Vagina (tissue), 2 donors: ENCODE data around the gene POU2F3. TPM values are rescaled to one million over a fixed set of nuclear protein-coding genes. Genes with fewer than 3 reads are reported as not detected.

Experiments used
- DNase-seq, 2 donors: peaks; one replicate each; pipeline ENCODE4 v3.0.0-alpha.2; 2017; ENCODE audit errors: extremely low spot score in 2 of 2
- H3K27ac ChIP-seq: fragments of 200-600 bp; sonication (generic); one replicate; pipeline ENCODE4 v1.5.1; 2019
- H3K27me3 ChIP-seq: fragments of 200-600 bp; sonication (generic); one replicate; pipeline ENCODE4 v1.5.1; 2019
- H3K36me3 ChIP-seq, 2 donors: fragments of 200-600 bp; sonication (generic); one replicate each; pipeline ENCODE4 v1.5.1; 2017 to 2019
- H3K4me1 ChIP-seq: fragments of 200-600 bp; sonication (generic); one replicate; pipeline ENCODE4 v1.5.1; 2019
- H3K4me3 ChIP-seq, 2 donors: fragments of 200-600 bp; sonication (generic); 1 replicate in 1 of 2; 2 replicates in 1 of 2; pipeline ENCODE4 v1.5.1; 2016 to 2019
- H3K9me3 ChIP-seq: fragments of 200-600 bp; sonication (generic); one replicate; pipeline ENCODE4 v1.5.1; 2019
- POLR2A ChIP-seq, 2 donors: fragments of 450-650 bp; IDR thresholded peaks; one replicate each; pipeline ENCODE4 v1.6.1; 2017; ENCODE audit warnings: antibody characterized with exemption in 2 of 2, mild to moderate bottlenecking in 2 of 2, moderate library complexity in 2 of 2
- POLR2AphosphoS5 ChIP-seq, 2 donors: sonication (generic); formaldehyde crosslinking; IDR thresholded peaks; one replicate each; pipeline ENCODE4 v1.9.0; 2017; ENCODE audit warnings: antibody characterized with exemption in 2 of 2, mild to moderate bottlenecking in 2 of 2, low read depth in 1 of 2; ENCODE audit not compliant: insufficient read depth in 1 of 2
- intact Hi-C: fragments of 100-400 bp; cut with DNase I; formaldehyde crosslinking; loops from one replicate; pipeline ENCODE4 v1.15.1; 2023
- total RNA-seq: library from RNA; depleted of rRNA; stranded (reverse); fragments of >200 nt; gene quantifications from one replicate; pipeline ENCODE4 v1.2.3, GENCODE V29; 2016
- TF ChIP-seq, protein P1 (sequence below), 3 experiments: fragments of 450-650 bp in 2 of 3; fragments of 200-600 bp in 1 of 3; sonication (generic) in 1 of 3; IDR thresholded peaks; one replicate each; pipeline ENCODE4 v1.5.1; 2017 to 2019; ENCODE audit warnings: antibody characterized with exemption in 3 of 3, mild to moderate bottlenecking in 2 of 3, moderate library complexity in 2 of 3

Gene POU2F3
- total RNA-seq, 1 donor from 2014 or later: 2.7 TPM

DNA sequence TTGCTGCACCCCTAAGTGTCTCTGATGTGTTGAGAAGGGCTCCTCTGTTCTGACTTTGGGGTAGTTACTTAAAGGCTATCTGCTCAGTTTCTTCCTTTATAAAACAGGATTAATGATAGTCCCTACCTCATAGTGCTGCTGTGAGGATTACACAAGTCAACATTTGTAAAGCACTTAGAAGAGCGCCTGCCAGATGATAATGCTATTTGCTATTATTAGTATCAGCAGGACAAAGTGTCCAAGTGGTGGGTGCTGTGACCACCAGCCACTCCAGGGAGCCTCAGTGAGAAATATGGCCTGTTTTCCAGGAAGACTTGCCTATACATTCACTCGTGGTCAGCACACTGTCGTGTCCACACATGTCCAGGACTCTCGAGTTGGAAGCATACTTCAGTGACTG, 16.2 kb downstream of the POU2F3 start:
- no peak for DNase-seq
- Histone ChIP-seq H3K27me3 (no peaks in the 10 kb centered on the region), H3K4me1 (peaks cover 6% of the 10 kb centered on the region), H3K9me3 (no peaks in the 10 kb centered on the region), H3K36me3 (no peaks in the 10 kb centered on the region), H3K27ac (no peak overlapping the region), H3K4me3 (no peak overlapping the region)
- intact Hi-C loops: no loop called here
- TF ChIP-seq, protein P1, sequence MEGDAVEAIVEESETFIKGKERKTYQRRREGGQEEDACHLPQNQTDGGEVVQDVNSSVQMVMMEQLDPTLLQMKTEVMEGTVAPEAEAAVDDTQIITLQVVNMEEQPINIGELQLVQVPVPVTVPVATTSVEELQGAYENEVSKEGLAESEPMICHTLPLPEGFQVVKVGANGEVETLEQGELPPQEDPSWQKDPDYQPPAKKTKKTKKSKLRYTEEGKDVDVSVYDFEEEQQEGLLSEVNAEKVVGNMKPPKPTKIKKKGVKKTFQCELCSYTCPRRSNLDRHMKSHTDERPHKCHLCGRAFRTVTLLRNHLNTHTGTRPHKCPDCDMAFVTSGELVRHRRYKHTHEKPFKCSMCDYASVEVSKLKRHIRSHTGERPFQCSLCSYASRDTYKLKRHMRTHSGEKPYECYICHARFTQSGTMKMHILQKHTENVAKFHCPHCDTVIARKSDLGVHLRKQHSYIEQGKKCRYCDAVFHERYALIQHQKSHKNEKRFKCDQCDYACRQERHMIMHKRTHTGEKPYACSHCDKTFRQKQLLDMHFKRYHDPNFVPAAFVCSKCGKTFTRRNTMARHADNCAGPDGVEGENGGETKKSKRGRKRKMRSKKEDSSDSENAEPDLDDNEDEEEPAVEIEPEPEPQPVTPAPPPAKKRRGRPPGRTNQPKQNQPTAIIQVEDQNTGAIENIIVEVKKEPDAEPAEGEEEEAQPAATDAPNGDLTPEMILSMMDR (IDR thresholded peaks at IDR 0.05): no peak
- TF ChIP-seq POLR2A (IDR thresholded peaks at IDR 0.05): no peak
- no peak for TF ChIP-seq POLR2AphosphoS5 (IDR thresholded peaks at IDR 0.05; ENCODE audit: insufficient read depth in 1 of 2, low read depth in 1 of 2)

DNA sequence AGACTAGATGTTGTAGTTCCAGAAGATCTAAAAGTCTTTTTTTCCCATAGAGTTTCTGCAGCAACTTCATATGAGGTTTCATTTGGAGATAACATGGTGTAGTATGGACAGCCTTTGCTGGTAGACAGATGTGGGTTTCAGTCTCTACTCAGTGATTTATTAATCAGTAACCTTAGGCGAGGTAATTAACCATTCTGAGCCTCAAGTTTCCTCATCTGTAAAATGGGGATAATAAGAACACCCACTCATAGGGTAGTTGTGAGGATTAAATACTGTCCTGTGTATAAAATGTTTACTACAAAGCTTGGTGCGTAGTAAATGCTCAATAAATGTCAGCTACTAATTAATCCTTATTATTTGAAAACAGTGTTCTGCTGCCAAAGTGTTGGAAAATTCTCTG, 16.8 kb downstream of the POU2F3 start:
- no peak overlapping the region for H3K4me3 ChIP-seq
- H3K27me3 ChIP-seq: no peaks in the 10 kb centered on the region
- no peaks in the 10 kb centered on the region for H3K9me3 ChIP-seq
- H3K36me3 ChIP-seq: no peaks in the 10 kb centered on the region
- no peak overlapping the region for H3K27ac ChIP-seq
- TF ChIP-seq POLR2AphosphoS5 (IDR thresholded peaks at IDR 0.05; ENCODE audit: insufficient read depth in 1 of 2, low read depth in 1 of 2) (no peak), POLR2A (IDR thresholded peaks at IDR 0.05) (no peak)
- TF ChIP-seq, protein P1 (IDR thresholded peaks at IDR 0.05): no peak
- intact Hi-C loops: no loop called here
- no peak for DNase-seq
- peaks cover 6% of the 10 kb centered on the region for H3K4me1 ChIP-seq

DNA sequence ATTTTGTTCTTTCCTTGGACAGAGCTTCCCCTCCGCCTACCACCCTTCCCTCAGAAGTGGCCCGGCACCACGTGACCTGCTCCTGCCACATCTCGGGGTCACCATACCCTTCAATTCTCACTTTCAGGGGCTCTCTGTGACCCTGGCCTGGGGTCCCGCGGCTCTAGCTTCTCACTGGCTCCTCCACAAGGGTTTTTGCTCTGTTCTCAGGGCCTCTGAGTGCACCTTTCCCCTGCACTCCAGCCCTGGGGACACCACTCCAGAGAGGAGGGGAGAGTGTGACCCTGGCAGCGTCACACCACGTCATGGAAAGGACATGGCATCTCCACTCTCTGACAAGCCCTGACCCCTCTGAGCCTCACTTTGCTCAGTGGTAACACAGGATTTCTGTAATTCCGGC, 17.4 kb downstream of the POU2F3 start:
- DNase-seq: no peak
- H3K4me3 ChIP-seq: no peak overlapping the region
- H3K27me3 ChIP-seq: no peaks in the 10 kb centered on the region
- H3K9me3 ChIP-seq: no peaks in the 10 kb centered on the region
- TF ChIP-seq, protein P1 (IDR thresholded peaks at IDR 0.05): no peak
- TF ChIP-seq POLR2A (IDR thresholded peaks at IDR 0.05): no peak
- no peak for TF ChIP-seq POLR2AphosphoS5 (IDR thresholded peaks at IDR 0.05; ENCODE audit: insufficient read depth in 1 of 2, low read depth in 1 of 2)
- H3K27ac ChIP-seq: no peak overlapping the region
- intact Hi-C loops: no loop called here
- no peaks in the 10 kb centered on the region for H3K36me3 ChIP-seq
- H3K4me1 ChIP-seq: peaks cover 6% of the 10 kb centered on the region

DNA sequence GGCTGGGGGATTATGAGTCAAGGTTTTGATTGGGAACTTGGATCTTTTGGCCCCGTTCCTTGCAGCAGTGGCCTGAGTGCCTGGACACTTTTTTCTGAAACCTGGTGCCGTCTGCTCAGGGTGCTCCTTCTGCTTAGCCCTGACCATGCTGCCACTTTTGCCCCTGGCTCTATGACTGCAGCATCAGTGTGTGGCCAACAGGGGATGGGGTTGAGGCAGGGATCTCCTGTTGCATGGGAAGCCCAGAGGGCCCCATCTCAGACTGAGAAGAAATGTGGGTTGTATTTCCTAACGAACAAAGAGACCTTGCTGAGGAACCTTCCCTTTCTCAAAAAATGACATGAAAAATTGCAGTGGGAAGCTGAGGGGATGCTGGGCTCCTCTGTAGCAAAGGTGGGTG, 18.7 kb downstream of the POU2F3 start:
- Histone ChIP-seq H3K4me3 (no peak overlapping the region), H3K36me3 (no peaks in the 10 kb centered on the region), H3K27me3 (no peaks in the 10 kb centered on the region), H3K9me3 (no peaks in the 10 kb centered on the region), H3K27ac (no peak overlapping the region), H3K4me1 (peaks cover 6% of the 10 kb centered on the region)
- TF ChIP-seq, protein P1 (IDR thresholded peaks at IDR 0.05): no peak
- no peak for TF ChIP-seq POLR2AphosphoS5 (IDR thresholded peaks at IDR 0.05; ENCODE audit: insufficient read depth in 1 of 2, low read depth in 1 of 2)
- DNase-seq: no peak
- intact Hi-C loops: no loop called here

DNA sequence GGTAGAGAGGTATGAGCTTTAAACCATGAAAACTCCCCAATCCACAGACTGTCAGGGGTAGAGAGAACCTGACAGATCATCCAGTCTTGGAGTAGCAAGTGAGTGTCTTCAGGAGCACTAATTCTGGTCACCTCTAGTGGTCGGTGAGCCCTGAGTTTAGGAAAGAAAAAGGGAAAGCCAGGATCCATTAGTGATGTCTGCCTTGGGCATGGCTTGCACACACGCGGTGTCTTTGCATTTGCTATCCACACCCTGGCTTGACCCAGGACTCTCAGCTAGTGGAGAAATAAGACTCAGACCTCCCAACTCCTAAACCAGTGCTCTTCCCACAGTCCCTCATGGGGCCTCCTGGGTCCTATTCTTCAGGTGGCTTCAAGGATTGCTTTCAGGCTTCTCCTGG, 19.3 kb downstream of the POU2F3 start:
- Histone ChIP-seq H3K27me3 (no peaks in the 10 kb centered on the region), H3K4me1 (peaks cover 6% of the 10 kb centered on the region), H3K36me3 (no peaks in the 10 kb centered on the region), H3K9me3 (no peaks in the 10 kb centered on the region), H3K27ac (no peak overlapping the region), H3K4me3 (no peak overlapping the region)
- no peak for DNase-seq
- TF ChIP-seq, protein P1 (IDR thresholded peaks at IDR 0.05): no peak
- TF ChIP-seq POLR2AphosphoS5 (IDR thresholded peaks at IDR 0.05; ENCODE audit: insufficient read depth in 1 of 2, low read depth in 1 of 2) (no peak), POLR2A (IDR thresholded peaks at IDR 0.05) (no peak)
- intact Hi-C loops: no loop called here
